Activated CD8-positive, alpha-beta T cell treated with anti-CD3 and anti-CD28 coated beads for 36 hours (primary cell): ENCODE measurements around the gene RIC1. TPM values are rescaled to one million over a fixed set of nuclear protein-coding genes. Genes with fewer than 3 reads are reported as not detected.

ENCODE experiments used
- ATAC-seq: fragments of 200-7000 bp; cut with Tn5 transposase; one replicate; pipeline ENCODE4 v1.10.0; 2021; ENCODE audit warnings: mild to moderate bottlenecking, moderate library complexity
- CTCF ChIA-PET: fragments of 350-600 bp; sonication (Branson Sonifier 250); formaldehyde crosslinking; loops from one replicate; lab custom pipeline; 2021; ENCODE audit warnings: antibody characterized with exemption; lab: Charles Lee
- POLR2A ChIA-PET: fragments of 350-600 bp; sonication (Branson Sonifier 250); formaldehyde crosslinking; loops from one replicate; lab custom pipeline; 2021; ENCODE audit warnings: antibody characterized with exemption; lab: Charles Lee
- DNase-seq: peaks from one replicate; pipeline ENCODE4 v3.0.0-alpha.2; 2020
- H3K27ac Mint-ChIP-seq: one replicate; pipeline ENCODE4 v1.8.0; 2021; ENCODE audit warnings: mild to moderate bottlenecking, mixed read lengths
- H3K27me3 Mint-ChIP-seq: one replicate; pipeline ENCODE4 v1.8.0; 2021; ENCODE audit warnings: mixed read lengths
- H3K36me3 Mint-ChIP-seq: one replicate; pipeline ENCODE4 v1.8.0; 2021; ENCODE audit warnings: low read depth, mixed read lengths
- H3K4me1 Mint-ChIP-seq: one replicate; pipeline ENCODE4 v1.8.0; 2021; ENCODE audit warnings: low read depth, mixed read lengths
- H3K4me3 Mint-ChIP-seq: one replicate; pipeline ENCODE4 v1.8.0; 2021; ENCODE audit warnings: mild to moderate bottlenecking, moderate library complexity, mixed read lengths
- H3K9me3 Mint-ChIP-seq: one replicate; pipeline ENCODE4 v1.8.0; 2021; ENCODE audit warnings: mixed read lengths
- CTCF ChIP-seq: fragments of 200-600 bp; IDR thresholded peaks from one replicate; pipeline ENCODE4 v1.8.0; 2022; ENCODE audit warnings: antibody characterized with exemption, mild to moderate bottlenecking
- intact Hi-C: fragments of 100-400 bp; cut with micrococcal nuclease; formaldehyde crosslinking; loops from one replicate; pipeline ENCODE4 v1.10.0; 2022
- total RNA-seq, 2 experiments: library from RNA; stranded (reverse); gene quantifications; one replicate each; pipeline ENCODE4 v1.2.3, GENCODE V29; 2021

RIC1 gene
- total RNA-seq, 2 experiments from 2014 or later = 14.4 to 14.6 TPM

GRCh38 chr9:5593904-5594303 lies 35.0 kb upstream of the RIC1 start:
- Mint-ChIP-seq H3K4me1 (peaks cover 26% of the 10 kb centered on the region), H3K9me3 (no peaks in the 10 kb centered on the region), H3K27me3 (no peaks in the 10 kb centered on the region), H3K4me3 (no peak overlapping the region), H3K36me3 (no peaks in the 10 kb centered on the region), H3K27ac (no peak overlapping the region)
- no peak for ATAC-seq
- intact Hi-C loops = loop anchor here (10.0 kb wide), 1 partner anchor 829 kb away; no protein-coding TSS in a partner anchor
- POLR2A ChIA-PET = no interaction called here
- TF ChIP-seq CTCF = no peak
- CTCF ChIA-PET = interaction anchor here (1.9 kb wide), 1 partner anchor 408 kb away, joined by 8 read pairs; the partner anchor contains the start of gene INSL6
- DNase-seq = no peak

DNA sequence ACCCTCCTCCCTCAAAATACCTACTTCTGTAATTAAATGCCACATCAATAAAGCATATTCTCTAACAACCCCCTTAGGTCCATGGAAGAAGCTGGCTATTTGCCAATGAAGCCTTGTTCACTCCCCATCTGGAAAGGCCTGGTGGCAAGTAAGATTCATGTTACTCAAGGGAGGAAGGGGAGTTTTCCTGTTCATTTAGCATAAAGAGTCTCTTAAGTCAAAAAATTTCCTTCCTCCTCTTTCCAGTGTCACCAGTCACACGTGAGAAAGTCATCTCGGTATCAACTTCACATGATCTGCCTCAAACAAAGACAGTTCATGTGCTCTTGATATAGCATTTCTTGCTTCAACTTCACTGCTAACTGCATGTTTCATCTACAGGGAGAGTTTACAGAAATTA lies 32.7 kb upstream of the RIC1 start:
- ATAC-seq (no peak), DNase-seq (no peak)
- peaks cover 18% of the 10 kb centered on the region for H3K4me1 Mint-ChIP-seq
- no peaks in the 10 kb centered on the region for H3K27me3 Mint-ChIP-seq
- H3K36me3 Mint-ChIP-seq = no peaks in the 10 kb centered on the region
- no peak overlapping the region for H3K4me3 Mint-ChIP-seq
- ChIA-PET POLR2A (no interaction called here), CTCF (interaction anchor here (0.6 to 1.4 kb wide), 6 partner anchors 9 to 837 kb away, joined by 3 read pairs; partner anchors contain the start of gene ERMP1)
- H3K27ac Mint-ChIP-seq = no peak overlapping the region
- intact Hi-C loops = loop anchor here (10.0 kb wide), 1 partner anchor 831 kb away; no protein-coding TSS in a partner anchor
- H3K9me3 Mint-ChIP-seq = no peaks in the 10 kb centered on the region
- TF ChIP-seq CTCF = no peak

DNA sequence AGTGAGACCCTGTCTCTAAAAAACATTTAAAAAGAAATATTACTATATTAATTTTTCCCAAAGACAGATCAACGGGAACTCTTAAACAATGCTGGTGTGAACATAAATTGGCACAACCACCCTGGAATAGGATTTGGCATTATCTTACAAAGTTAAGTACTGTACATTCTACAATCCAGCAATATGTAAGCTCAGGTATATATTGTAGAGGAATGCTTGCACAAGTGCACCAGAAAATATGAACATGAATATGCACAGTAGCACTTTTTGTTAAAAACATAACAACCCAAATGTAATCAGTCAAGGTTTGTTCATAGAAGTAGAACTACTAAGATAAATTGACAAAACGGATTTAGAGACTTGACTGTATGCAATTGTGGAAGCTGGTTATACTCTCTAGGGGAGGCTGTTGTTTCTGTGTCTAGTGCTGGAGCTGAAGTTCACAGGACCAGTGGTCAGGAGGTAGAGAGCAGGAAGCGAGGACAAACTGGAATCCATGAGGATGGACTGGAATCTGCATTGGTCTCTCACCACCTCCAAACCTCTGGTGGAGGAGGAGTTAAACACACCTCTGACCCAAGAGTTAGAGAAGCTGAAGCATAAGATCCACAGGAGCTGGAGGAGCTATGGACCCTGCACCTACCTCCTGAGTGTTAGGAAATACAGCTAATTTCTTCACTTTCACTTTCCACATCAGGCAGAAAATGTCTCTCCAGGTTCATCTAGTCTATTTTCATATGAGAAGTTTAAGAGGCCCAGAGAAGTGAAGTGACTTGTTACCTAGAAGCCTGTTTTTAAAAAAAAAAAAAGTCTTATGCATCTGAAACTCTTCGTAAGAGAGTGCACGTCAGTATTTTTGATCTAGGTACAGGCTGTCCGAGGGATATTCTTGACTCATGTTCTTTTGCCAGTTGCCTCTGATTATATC lies 20.3 kb upstream of the RIC1 start:
- DNase-seq (no peak), ATAC-seq (peak; percentile 88)
- peak overlapping the region; percentile 69 for H3K4me3 Mint-ChIP-seq
- CTCF ChIA-PET = interaction anchor here (1.1 to 3.1 kb wide), 5 partner anchors 8 to 422 kb away, joined by 3 to 24 read pairs (median 3); partner anchors contain the start of gene RIC1
- peaks cover 2% of the 10 kb centered on the region for H3K9me3 Mint-ChIP-seq
- no peaks in the 10 kb centered on the region for H3K36me3 Mint-ChIP-seq
- POLR2A ChIA-PET = no interaction called here
- no peaks in the 10 kb centered on the region for H3K27me3 Mint-ChIP-seq
- H3K4me1 Mint-ChIP-seq = peaks cover 15% of the 10 kb centered on the region
- intact Hi-C loops = no loop called here
- peak overlapping the region; percentile 70 for H3K27ac Mint-ChIP-seq
- TF ChIP-seq CTCF = no peak

GRCh38 chr9:5609226-5609596 lies 19.7 kb upstream of the RIC1 start:
- DNase-seq = no peak
- Mint-ChIP-seq H3K27ac (peak overlapping the region; percentile 70), H3K36me3 (no peaks in the 10 kb centered on the region), H3K9me3 (peaks cover 2% of the 10 kb centered on the region), H3K4me3 (peak overlapping the region; percentile 69), H3K4me1 (peaks cover 15% of the 10 kb centered on the region), H3K27me3 (no peaks in the 10 kb centered on the region)
- no peak for TF ChIP-seq CTCF
- intact Hi-C loops = no loop called here
- no peak for ATAC-seq
- ChIA-PET POLR2A (no interaction called here), CTCF (interaction anchor here (1.1 to 3.1 kb wide), 5 partner anchors 9 to 423 kb away, joined by 3 to 24 read pairs (median 3); no protein-coding TSS in a partner anchor)

- CTCF ChIA-PET = interaction anchor here (1.3 to 3.1 kb wide), 3 partner anchors 10 to 21 kb away, joined by 3 to 24 read pairs (median 5); no protein-coding TSS in a partner anchor
- Mint-ChIP-seq H3K36me3 (no peaks in the 10 kb centered on the region), H3K9me3 (peaks cover 2% of the 10 kb centered on the region), H3K27me3 (no peaks in the 10 kb centered on the region), H3K4me3 (no peak overlapping the region), H3K4me1 (peaks cover 24% of the 10 kb centered on the region), H3K27ac (no peak overlapping the region)
- POLR2A ChIA-PET = interaction anchor here (1.2 kb wide), 1 partner anchor 9 kb away, joined by 3 read pairs; no protein-coding TSS in a partner anchor
- TF ChIP-seq CTCF = no peak
- intact Hi-C loops = no loop called here
- no peak for ATAC-seq
- no peak for DNase-seq
Measured at GRCh38 chr9:5610491-5610890, 18.4 kb upstream of the RIC1 start.
